AG10803 (cell line): ENCODE measurements around the gene AHR.
A peak's percentile ranks its signal among the peaks of the same experiment; 100 is the strongest.

Experiments used
- DNase-seq: peaks from one replicate; pipeline ENCODE4 v3.0.0; 2010; ENCODE audit warnings: low read depth
- H3K4me3 ChIP-seq: 2 replicates; pipeline ENCODE4 v1.5.1; 2011; ENCODE audit warnings: mild to moderate bottlenecking, low read length, control low read depth
- CTCF ChIP-seq: conservative IDR thresholded peaks from 2 replicates; pipeline ENCODE4 v1.5.1; 2011; ENCODE audit warnings: mild to moderate bottlenecking, low read length, control low read depth, inconsistent platforms

The AHR gene

DNA sequence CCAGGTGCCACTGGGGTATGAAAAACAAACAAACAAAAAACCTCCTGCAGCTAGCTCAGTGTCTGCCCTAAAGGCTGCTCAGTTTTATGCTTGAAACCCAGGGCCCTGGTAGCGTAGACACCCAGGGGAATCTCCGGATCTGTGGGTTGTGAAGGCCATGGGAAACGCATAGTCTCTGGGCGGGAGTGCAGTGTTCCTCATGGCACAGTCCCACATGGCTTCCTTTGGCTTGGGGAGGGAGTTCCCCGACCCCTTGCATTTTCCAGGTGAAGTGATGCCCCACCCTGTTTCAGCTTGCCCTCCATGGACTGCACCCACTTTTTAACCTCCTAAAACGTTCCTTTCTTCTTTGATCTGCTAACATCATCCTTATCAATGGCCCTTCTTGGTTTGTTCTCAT is 56.0 kb downstream of the AHR start:
- TF ChIP-seq CTCF = no peak
- DNase-seq = no peak
- no peak overlapping the region for H3K4me3 ChIP-seq

DNA sequence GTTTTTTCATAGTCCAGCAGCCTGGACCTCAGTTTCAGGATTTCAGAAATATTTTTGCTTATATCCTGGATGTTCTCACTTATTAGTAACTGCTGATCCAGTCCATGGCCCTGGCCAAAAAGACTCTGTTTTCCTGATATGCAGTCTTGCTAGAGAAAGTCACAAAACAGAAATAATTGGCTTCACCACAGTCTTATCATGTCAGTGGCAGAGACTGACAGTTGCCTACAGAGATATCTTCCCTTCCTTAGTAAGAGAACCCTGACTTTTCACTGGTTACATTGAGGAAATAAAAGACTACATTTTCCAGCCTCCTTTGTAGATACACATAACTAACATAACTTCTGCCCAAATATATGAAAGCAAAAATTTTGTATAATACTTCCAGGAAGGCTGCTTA is 56.6 kb downstream of the AHR start:
- H3K4me3 ChIP-seq = no peak overlapping the region
- TF ChIP-seq CTCF = no peak
- no peak for DNase-seq

GRCh38 chr7:17357952-17358351 is 59.5 kb downstream of the AHR start:
- TF ChIP-seq CTCF = no peak
- no peak overlapping the region for H3K4me3 ChIP-seq
- no peak for DNase-seq

GRCh38 chr7:17359610-17360009 is 61.2 kb downstream of the AHR start:
- no peak for TF ChIP-seq CTCF

GRCh38 chr7:17362439-17363105 is 64.1 kb downstream of the AHR start:
- TF ChIP-seq CTCF = no peak
- no peak overlapping the region for H3K4me3 ChIP-seq
- DNase-seq = peak; percentile 69

More at GRCh38 chr7:17359610-17360009, 61.2 kb downstream of the AHR start:
- DNase-seq = no peak
- H3K4me3 ChIP-seq = no peak overlapping the region

DNA sequence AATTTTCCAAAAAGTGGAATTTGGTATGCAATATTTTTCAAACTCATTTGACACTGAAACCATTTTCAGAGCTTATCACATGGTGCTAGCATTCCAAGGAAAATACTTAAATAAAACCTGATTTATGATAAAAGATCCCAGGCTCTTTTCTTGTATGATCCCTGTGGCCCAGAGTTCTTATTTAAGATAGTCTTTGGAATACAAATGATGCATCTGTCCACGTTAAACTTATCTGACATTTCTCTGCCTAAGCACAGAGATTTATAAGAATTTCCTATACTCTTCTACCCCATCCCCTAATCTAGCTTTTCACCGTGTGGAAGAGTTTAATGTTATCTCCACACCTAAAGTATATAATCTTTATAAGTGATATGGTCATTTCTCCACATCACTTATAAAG is 66.2 kb downstream of the AHR start:
- no peak for DNase-seq
- no peak for TF ChIP-seq CTCF

GRCh38 chr7:17365775-17366174 is 67.3 kb downstream of the AHR start:
- H3K4me3 ChIP-seq = no peak overlapping the region
- DNase-seq = no peak
- TF ChIP-seq CTCF = no peak

More for the DNA sequence above, 66.2 kb downstream of the AHR start:
- H3K4me3 ChIP-seq = no peak overlapping the region
